Measurements from ENCODE around the gene CDCA5. TPM values are rescaled to one million over a fixed set of nuclear protein-coding genes. Genes with fewer than 3 reads are reported as not detected.

The CDCA5 gene
- total and polyA plus RNA-seq, 2 experiments from 2014 or later: 6.4 to 7.9 TPM

DNA sequence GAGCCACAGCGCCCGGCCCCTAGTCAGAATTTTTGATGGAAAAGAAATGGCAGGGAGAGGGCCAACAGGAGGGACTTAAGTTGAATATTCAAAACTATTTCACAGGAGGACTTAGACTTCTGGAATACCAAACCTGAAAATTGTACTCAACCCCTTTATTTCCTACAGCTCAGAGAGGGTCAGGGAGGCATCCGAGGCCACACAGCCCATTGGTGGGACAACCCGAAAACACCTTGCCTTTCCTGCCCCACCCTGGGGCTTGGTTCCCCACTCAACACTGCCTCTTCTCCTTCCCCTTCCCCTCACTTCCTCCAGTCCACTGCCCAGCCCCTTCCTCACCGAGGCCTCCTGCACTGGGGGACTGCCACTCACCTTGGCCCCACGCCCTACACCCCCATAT, 26.8 kb downstream of the CDCA5 start:
- no peaks in the 10 kb centered on the region for H3K79me2 ChIP-seq
- WGBS (ENCODE audit: low lambda C conversion rate, missing lambda C conversion rate): 93% methylated on average over 6 of the region's 6 CpGs
- H3K36me3 ChIP-seq (replicated peaks; ENCODE audit: insufficient read depth, low read depth): no peaks in the 10 kb centered on the region
- no peak overlapping the region for H3K4me2 ChIP-seq
- no peak overlapping the region for H3K4me3 ChIP-seq
- H2AFZ ChIP-seq: no peak overlapping the region
- no peaks in the 10 kb centered on the region for H3K4me1 ChIP-seq (ENCODE audit: insufficient read depth)
- no peak for DNase-seq (ENCODE audit: low spot score)
- no peaks in the 10 kb centered on the region for H3K27me3 ChIP-seq
- TF ChIP-seq EZH2phosphoT487 (IDR thresholded peaks at IDR 0.05; ENCODE audit: low read depth, severe bottlenecking, unreplicated experiment) (no peak), EZH2 (IDR thresholded peaks at IDR 0.05; ENCODE audit: borderline replicate concordance) (no peak)
- TF ChIP-seq, protein P1, sequence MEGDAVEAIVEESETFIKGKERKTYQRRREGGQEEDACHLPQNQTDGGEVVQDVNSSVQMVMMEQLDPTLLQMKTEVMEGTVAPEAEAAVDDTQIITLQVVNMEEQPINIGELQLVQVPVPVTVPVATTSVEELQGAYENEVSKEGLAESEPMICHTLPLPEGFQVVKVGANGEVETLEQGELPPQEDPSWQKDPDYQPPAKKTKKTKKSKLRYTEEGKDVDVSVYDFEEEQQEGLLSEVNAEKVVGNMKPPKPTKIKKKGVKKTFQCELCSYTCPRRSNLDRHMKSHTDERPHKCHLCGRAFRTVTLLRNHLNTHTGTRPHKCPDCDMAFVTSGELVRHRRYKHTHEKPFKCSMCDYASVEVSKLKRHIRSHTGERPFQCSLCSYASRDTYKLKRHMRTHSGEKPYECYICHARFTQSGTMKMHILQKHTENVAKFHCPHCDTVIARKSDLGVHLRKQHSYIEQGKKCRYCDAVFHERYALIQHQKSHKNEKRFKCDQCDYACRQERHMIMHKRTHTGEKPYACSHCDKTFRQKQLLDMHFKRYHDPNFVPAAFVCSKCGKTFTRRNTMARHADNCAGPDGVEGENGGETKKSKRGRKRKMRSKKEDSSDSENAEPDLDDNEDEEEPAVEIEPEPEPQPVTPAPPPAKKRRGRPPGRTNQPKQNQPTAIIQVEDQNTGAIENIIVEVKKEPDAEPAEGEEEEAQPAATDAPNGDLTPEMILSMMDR (IDR thresholded peaks at IDR 0.05; ENCODE audit: poor library complexity): no peak
- H3K27ac ChIP-seq: no peak overlapping the region
- H3K9me3 ChIP-seq (ENCODE audit: low read depth): no peaks in the 10 kb centered on the region
- no peaks in the 10 kb centered on the region for H4K20me1 ChIP-seq (ENCODE audit: insufficient read depth, poor library complexity, severe bottlenecking)
- no peaks in the 10 kb centered on the region for H3K9me2 ChIP-seq (replicated peaks; ENCODE audit: insufficient read depth)

DNA sequence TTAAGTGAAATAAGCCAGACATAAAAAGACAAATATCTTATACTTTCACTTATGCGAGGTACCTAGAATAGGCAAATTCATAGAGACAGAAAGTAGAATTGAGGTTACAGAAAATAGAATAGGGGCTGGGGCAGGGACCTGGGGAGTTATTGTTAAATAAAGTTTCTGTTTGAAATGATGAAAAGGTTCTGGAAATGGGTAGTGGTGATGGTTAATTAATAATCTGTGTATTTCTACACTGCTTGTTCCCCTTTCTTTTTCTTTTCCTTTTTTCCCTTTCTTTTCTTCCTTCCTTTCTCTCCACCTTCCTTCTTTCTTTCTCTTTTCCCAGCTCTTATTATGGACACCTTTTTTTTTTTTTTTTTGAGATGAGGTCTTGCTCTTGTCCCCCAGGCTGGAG, 28.3 kb downstream of the CDCA5 start:
- TF ChIP-seq EZH2 (IDR thresholded peaks at IDR 0.05; ENCODE audit: borderline replicate concordance) (no peak), EZH2phosphoT487 (IDR thresholded peaks at IDR 0.05; ENCODE audit: low read depth, severe bottlenecking, unreplicated experiment) (no peak)
- TF ChIP-seq, protein P1 (IDR thresholded peaks at IDR 0.05; ENCODE audit: poor library complexity): no peak
- no peaks in the 10 kb centered on the region for H4K20me1 ChIP-seq (ENCODE audit: insufficient read depth, poor library complexity, severe bottlenecking)
- no peak overlapping the region for H3K27ac ChIP-seq
- no peak overlapping the region for H3K4me3 ChIP-seq
- no peak for DNase-seq (ENCODE audit: low spot score)
- no peaks in the 10 kb centered on the region for H3K27me3 ChIP-seq
- 90% methylated on average over 1 of the region's 1 CpG for WGBS (ENCODE audit: low lambda C conversion rate, missing lambda C conversion rate)
- no peak overlapping the region for H3K4me2 ChIP-seq
- H3K79me2 ChIP-seq: no peaks in the 10 kb centered on the region
- no peaks in the 10 kb centered on the region for H3K9me3 ChIP-seq (ENCODE audit: low read depth)
- no peaks in the 10 kb centered on the region for H3K4me1 ChIP-seq (ENCODE audit: insufficient read depth)
- no peaks in the 10 kb centered on the region for H3K9me2 ChIP-seq (replicated peaks; ENCODE audit: insufficient read depth)
- H3K36me3 ChIP-seq (replicated peaks; ENCODE audit: insufficient read depth, low read depth): no peaks in the 10 kb centered on the region
- no peak overlapping the region for H2AFZ ChIP-seq

DNA sequence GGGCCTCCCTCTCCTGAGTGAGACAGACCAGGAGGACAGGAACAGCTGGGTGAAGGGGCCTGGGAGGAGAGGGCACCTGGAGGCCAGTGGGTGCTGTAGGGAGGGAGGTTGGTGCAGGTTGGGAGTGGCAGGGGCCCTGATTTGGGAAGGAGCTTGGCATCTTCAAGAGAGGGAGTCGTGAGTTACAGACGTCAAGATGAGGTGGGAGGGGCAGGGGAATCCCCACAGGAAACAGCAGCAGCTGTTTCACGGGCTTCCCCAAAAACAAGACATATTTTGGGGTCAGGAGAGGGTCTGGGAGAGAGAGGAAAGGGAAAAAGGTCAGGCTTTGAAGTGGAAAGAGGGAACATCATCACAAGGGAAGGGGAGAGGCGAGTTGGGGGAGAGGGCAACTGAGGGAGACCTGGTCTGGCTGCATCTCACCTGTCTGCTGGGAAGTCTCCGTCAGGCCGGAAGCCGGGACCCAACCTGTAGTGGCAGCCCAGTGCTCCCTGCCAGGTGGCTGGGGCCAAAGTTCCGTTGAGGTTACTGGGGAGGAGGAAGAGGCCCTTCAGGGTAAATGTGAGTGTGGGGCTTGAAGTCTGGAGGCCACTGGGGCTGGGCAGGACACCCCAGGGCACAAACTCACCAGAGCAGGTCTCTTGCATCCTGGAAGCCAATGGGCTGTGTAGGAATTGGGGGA, 29.9 kb downstream of the CDCA5 start:
- H3K27me3 ChIP-seq: no peaks in the 10 kb centered on the region
- H4K20me1 ChIP-seq (ENCODE audit: insufficient read depth, poor library complexity, severe bottlenecking): no peaks in the 10 kb centered on the region
- no peak for DNase-seq (ENCODE audit: low spot score)
- no peaks in the 10 kb centered on the region for H3K36me3 ChIP-seq (replicated peaks; ENCODE audit: insufficient read depth, low read depth)
- H3K4me1 ChIP-seq (ENCODE audit: insufficient read depth): no peaks in the 10 kb centered on the region
- no peak for TF ChIP-seq EZH2phosphoT487 (IDR thresholded peaks at IDR 0.05; ENCODE audit: low read depth, severe bottlenecking, unreplicated experiment)
- H3K79me2 ChIP-seq: no peaks in the 10 kb centered on the region
- H3K4me3 ChIP-seq: no peak overlapping the region
- no peak overlapping the region for H3K4me2 ChIP-seq
- H3K27ac ChIP-seq: no peak overlapping the region
- 69% methylated on average over 8 of the region's 8 CpGs for WGBS (ENCODE audit: low lambda C conversion rate, missing lambda C conversion rate)
- no peak overlapping the region for H2AFZ ChIP-seq
- no peaks in the 10 kb centered on the region for H3K9me2 ChIP-seq (replicated peaks; ENCODE audit: insufficient read depth)
- no peaks in the 10 kb centered on the region for H3K9me3 ChIP-seq (ENCODE audit: low read depth)

DNA sequence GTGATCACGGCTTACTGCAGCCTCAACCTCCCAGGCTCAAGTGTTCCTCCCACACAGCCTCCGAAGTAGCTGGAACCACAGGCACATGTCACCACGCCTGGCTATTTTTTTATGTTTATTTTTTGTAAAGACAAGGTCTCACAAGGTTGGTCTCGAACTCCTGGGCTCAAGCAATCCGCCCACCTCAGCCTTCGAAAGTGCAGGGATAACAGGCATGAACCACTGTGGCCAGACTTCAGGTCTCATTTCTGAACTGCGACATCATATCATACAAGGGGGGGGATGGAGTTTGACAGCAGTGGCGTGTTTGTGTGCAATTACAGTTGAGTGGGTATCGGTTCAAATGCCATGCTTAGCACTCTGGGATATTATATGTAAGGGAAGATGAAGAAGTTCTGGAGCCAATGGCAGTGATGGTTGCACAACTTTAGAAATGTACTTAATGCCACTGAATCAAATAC, 32.4 kb downstream of the CDCA5 start:
- H3K4me2 ChIP-seq: no peak overlapping the region
- no peaks in the 10 kb centered on the region for H3K79me2 ChIP-seq
- no peaks in the 10 kb centered on the region for H3K9me2 ChIP-seq (replicated peaks; ENCODE audit: insufficient read depth)
- no peaks in the 10 kb centered on the region for H3K9me3 ChIP-seq (ENCODE audit: low read depth)
- H3K27ac ChIP-seq: no peak overlapping the region
- no peaks in the 10 kb centered on the region for H4K20me1 ChIP-seq (ENCODE audit: insufficient read depth, poor library complexity, severe bottlenecking)
- H3K27me3 ChIP-seq: no peaks in the 10 kb centered on the region
- TF ChIP-seq, protein P1 (IDR thresholded peaks at IDR 0.05; ENCODE audit: poor library complexity): no peak
- TF ChIP-seq EZH2 (IDR thresholded peaks at IDR 0.05; ENCODE audit: borderline replicate concordance): no peak
- TF ChIP-seq EZH2phosphoT487 (IDR thresholded peaks at IDR 0.05; ENCODE audit: low read depth, severe bottlenecking, unreplicated experiment): no peak
- 83% methylated on average over 9 of the region's 9 CpGs for WGBS (ENCODE audit: low lambda C conversion rate, missing lambda C conversion rate)
- no peak overlapping the region for H3K4me3 ChIP-seq
- DNase-seq (ENCODE audit: low spot score): no peak
- no peak overlapping the region for H2AFZ ChIP-seq
- H3K4me1 ChIP-seq (ENCODE audit: insufficient read depth): no peaks in the 10 kb centered on the region
- no peaks in the 10 kb centered on the region for H3K36me3 ChIP-seq (replicated peaks; ENCODE audit: insufficient read depth, low read depth)
